Measurements from ENCODE around the gene UGT1A5.

DNA sequence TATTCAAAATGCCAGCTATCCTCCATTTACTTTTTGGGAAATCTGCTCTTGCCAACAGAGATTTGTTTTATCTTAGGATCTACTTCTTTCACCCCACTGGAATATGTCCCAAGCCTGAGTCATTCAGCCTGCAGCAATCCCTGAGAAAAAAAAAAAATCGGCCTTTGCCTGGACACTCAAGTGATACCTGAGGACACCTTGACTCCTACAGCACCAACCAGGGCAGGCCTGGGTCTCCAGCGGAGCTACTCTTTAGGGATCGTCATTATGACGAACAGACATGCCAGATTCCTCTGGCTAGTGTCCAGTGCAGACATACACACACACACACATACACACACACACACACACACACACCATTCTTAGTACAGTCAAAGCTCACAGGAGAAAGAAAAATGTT lies 22.3 kb upstream of the UGT1A5 start:
- TF ChIP-seq POLR2A (IDR thresholded peaks at IDR 0.05; ENCODE audit: low read depth, low read length) (no peak), POLR2AphosphoS5 (IDR thresholded peaks at IDR 0.05; ENCODE audit: low read depth, low read length) (no peak)
